MCF 10A (cell line): Measurements from ENCODE around the gene RTN4RL1. TPM values are rescaled to one million over a fixed set of nuclear protein-coding genes. Genes with fewer than 3 reads are reported as not detected.

ENCODE experiments used
- BruUV-seq: library from RNA; stranded (reverse); fragments of 400-500 nt; replicated peaks from 2 replicates; lab custom pipeline; 2021; lab: Mats Ljungman, UMichigan
- CTCF ChIA-PET: fragments of 300-600 bp; sonication (Branson Sonifier 250); formaldehyde crosslinking; extraction: SDS; loops from one replicate; lab custom pipeline; 2021; ENCODE audit warnings: antibody characterized with exemption, inconsistent platforms; lab: Yijun Ruan, JAX
- POLR2A ChIA-PET: fragments of 300-600, 350-650 bp; sonication (Branson Sonifier 250); formaldehyde crosslinking; extraction: SDS; loops from one replicate; lab custom pipeline; 2020; ENCODE audit warnings: antibody characterized with exemption, inconsistent platforms; lab: Yijun Ruan, JAX
- DNase-seq: peaks from one replicate; pipeline ENCODE4 v3.0.0-alpha.2; 2018; ENCODE audit not compliant: unreplicated experiment
- H3K27ac Mint-ChIP-seq: one replicate; pipeline ENCODE4 v1.8.0; 2022; ENCODE audit warnings: mild to moderate bottlenecking, low read depth, mixed read lengths; ENCODE audit not compliant: unreplicated experiment
- H3K27me3 Mint-ChIP-seq: one replicate; pipeline ENCODE4 v1.8.0; 2022; ENCODE audit warnings: mixed read lengths; ENCODE audit not compliant: insufficient read depth, unreplicated experiment
- H3K36me3 Mint-ChIP-seq: one replicate; pipeline ENCODE4 v1.8.0; 2022; ENCODE audit warnings: mild to moderate bottlenecking, moderate library complexity, mixed read lengths; ENCODE audit not compliant: insufficient read depth, unreplicated experiment
- H3K4me1 Mint-ChIP-seq: one replicate; pipeline ENCODE4 v1.8.0; 2022; ENCODE audit warnings: mixed read lengths; ENCODE audit not compliant: insufficient read depth, unreplicated experiment
- H3K4me3 Mint-ChIP-seq: one replicate; pipeline ENCODE4 v1.8.0; 2022; ENCODE audit warnings: mild to moderate bottlenecking, moderate library complexity, mixed read lengths; ENCODE audit not compliant: unreplicated experiment
- H3K9me3 Mint-ChIP-seq: one replicate; pipeline ENCODE4 v1.8.0; 2022; ENCODE audit warnings: mixed read lengths; ENCODE audit not compliant: unreplicated experiment
- intact Hi-C: fragments of 100-400 bp; cut with micrococcal nuclease; formaldehyde crosslinking; loops from 2 replicates; pipeline ENCODE4 v1.14.1; 2022
- total RNA-seq: library from RNA; stranded (reverse); gene quantifications from 2 replicates; pipeline ENCODE4 v1.2.3, GENCODE V29; 2022
- TF ChIP-seq, protein P1 (sequence below): fragments of 200-600 bp; IDR thresholded peaks from one replicate; pipeline ENCODE4 v1.8.0; 2022; ENCODE audit warnings: antibody characterized with exemption, mild to moderate bottlenecking; ENCODE audit not compliant: unreplicated experiment

RTN4RL1 gene
- total RNA-seq, 1 experiment from 2014 or later: 2.9 TPM

GRCh38 chr17:1942666-1943435 lies 82.3 kb downstream of the RTN4RL1 start:
- Mint-ChIP-seq H3K36me3 (no peaks in the 10 kb centered on the region), H3K27ac (no peak overlapping the region), H3K4me1 (no peaks in the 10 kb centered on the region), H3K27me3 (no peaks in the 10 kb centered on the region), H3K9me3 (no peaks in the 10 kb centered on the region), H3K4me3 (no peak overlapping the region)
- no TSS peak for BruUV-seq
- DNase-seq: no peak
- intact Hi-C loops: no loop called here
- POLR2A ChIA-PET: no interaction called here
- CTCF ChIA-PET: interaction anchor here (1.2 kb wide), 1 partner anchor 78 kb away, joined by 3 read pairs; no protein-coding TSS in a partner anchor
- TF ChIP-seq, protein P1, sequence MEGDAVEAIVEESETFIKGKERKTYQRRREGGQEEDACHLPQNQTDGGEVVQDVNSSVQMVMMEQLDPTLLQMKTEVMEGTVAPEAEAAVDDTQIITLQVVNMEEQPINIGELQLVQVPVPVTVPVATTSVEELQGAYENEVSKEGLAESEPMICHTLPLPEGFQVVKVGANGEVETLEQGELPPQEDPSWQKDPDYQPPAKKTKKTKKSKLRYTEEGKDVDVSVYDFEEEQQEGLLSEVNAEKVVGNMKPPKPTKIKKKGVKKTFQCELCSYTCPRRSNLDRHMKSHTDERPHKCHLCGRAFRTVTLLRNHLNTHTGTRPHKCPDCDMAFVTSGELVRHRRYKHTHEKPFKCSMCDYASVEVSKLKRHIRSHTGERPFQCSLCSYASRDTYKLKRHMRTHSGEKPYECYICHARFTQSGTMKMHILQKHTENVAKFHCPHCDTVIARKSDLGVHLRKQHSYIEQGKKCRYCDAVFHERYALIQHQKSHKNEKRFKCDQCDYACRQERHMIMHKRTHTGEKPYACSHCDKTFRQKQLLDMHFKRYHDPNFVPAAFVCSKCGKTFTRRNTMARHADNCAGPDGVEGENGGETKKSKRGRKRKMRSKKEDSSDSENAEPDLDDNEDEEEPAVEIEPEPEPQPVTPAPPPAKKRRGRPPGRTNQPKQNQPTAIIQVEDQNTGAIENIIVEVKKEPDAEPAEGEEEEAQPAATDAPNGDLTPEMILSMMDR: no peak

GRCh38 chr17:1942066-1942365 lies 83.1 kb downstream of the RTN4RL1 start:
- TF ChIP-seq, protein P1: no peak
- CTCF ChIA-PET: interaction anchor here (0.6 kb wide), 1 partner anchor 328 kb away, joined by 3 read pairs; no protein-coding TSS in a partner anchor
- BruUV-seq: no TSS peak
- DNase-seq: no peak
- Mint-ChIP-seq H3K4me3 (no peak overlapping the region), H3K9me3 (no peaks in the 10 kb centered on the region), H3K27me3 (no peaks in the 10 kb centered on the region), H3K36me3 (no peaks in the 10 kb centered on the region), H3K27ac (no peak overlapping the region), H3K4me1 (no peaks in the 10 kb centered on the region)
- POLR2A ChIA-PET: no interaction called here
- intact Hi-C loops: no loop called here

DNA sequence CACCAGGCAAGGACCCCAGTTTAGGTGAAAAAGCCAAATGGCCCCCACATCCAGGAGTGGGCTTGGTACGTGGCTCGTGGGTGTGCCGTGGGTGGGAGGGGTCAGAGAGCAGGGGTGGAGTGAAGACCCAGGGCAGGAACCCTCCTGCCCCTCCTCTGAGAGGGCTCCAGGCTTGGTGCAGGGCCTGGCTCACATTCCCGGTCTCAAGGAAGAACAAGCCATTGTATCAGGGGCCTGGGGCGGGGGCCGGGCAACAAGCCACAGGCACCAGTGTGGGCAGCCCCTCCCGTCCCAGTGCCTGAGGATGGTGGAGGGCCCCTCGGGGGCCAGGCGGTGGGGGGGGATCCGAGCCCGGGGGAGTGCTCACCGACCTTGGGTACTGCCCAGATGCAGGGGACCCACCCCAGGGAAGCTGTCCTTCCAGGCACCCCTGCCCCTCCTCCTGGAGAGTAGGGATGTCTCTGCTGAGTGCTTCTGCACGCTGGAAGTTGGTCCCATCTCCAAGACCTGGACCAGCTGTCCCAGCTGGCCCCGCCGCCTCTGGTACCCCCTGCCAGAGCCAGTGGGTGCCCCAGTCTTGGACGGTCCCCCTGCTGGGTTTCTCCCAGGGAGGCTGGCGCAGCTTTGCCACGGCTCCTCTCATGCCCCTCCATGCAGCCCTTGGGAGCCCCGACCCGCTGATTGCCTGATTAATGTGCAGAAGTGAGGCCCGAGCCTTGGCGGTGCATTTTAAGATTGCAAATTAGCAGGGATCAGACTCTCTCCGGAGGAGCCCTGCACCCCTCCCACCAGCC lies 83.7 kb downstream of the RTN4RL1 start:
- Mint-ChIP-seq H3K36me3 (no peaks in the 10 kb centered on the region), H3K4me1 (no peaks in the 10 kb centered on the region), H3K4me3 (no peak overlapping the region), H3K9me3 (no peaks in the 10 kb centered on the region), H3K27ac (no peak overlapping the region), H3K27me3 (no peaks in the 10 kb centered on the region)
- CTCF ChIA-PET: interaction anchor here (0.6 to 0.9 kb wide), 2 partner anchors 33 to 328 kb away, joined by 3 read pairs; no protein-coding TSS in a partner anchor
- intact Hi-C loops: no loop called here
- TF ChIP-seq, protein P1: no peak
- POLR2A ChIA-PET: no interaction called here
- no peak for DNase-seq
- BruUV-seq: no TSS peak

DNA sequence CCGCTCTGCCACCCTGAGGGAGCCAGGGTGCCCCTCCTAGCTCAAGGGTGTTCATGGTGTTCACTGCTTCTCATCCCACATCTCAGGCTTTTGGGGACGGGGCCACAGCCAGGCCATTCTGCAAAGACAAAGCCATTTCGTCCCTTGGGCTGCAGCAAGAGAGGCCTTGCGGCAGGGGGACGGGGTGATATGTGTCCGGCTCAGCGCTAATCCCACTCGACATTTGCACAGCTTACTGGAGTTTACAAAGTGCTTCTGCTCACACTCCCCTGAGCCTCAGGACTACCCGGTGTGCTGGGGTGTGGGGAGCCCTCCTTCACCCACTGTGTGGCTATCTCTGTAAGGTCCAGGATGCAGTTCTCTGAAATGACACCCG lies 84.3 kb downstream of the RTN4RL1 start:
- Mint-ChIP-seq H3K4me3 (no peak overlapping the region), H3K4me1 (no peaks in the 10 kb centered on the region), H3K9me3 (no peaks in the 10 kb centered on the region), H3K27me3 (no peaks in the 10 kb centered on the region), H3K27ac (no peak overlapping the region), H3K36me3 (no peaks in the 10 kb centered on the region)
- BruUV-seq: no TSS peak
- intact Hi-C loops: no loop called here
- TF ChIP-seq, protein P1: no peak
- POLR2A ChIA-PET: no interaction called here
- no peak for DNase-seq
- CTCF ChIA-PET: interaction anchor here (0.9 kb wide), 1 partner anchor 32 kb away, joined by 3 read pairs; no protein-coding TSS in a partner anchor
